Fibroblast of skin of abdomen (primary cell): Measurements from ENCODE around the gene TELO2. TPM values are rescaled to one million over a fixed set of nuclear protein-coding genes. Genes with fewer than 3 reads are reported as not detected.

Source experiments
- DNase-seq: peaks from one replicate; pipeline ENCODE4 v3.0.0-alpha.2; 2013
- polyA plus RNA-seq, 2 experiments: library from polyadenylated mRNA; unstranded; fragments of 120-200 nt; gene quantifications; one replicate each; pipeline ENCODE4 v1.2.1, GENCODE V29; 2013; ENCODE audit not compliant: insufficient read length in 2 of 2

Gene TELO2
- polyA plus RNA-seq (2013, experiment 1 of 2; ENCODE audit: insufficient read length), result 24.5 TPM
- 26.6 TPM for polyA plus RNA-seq (2013, experiment 2 of 2; ENCODE audit: insufficient read length)

GRCh38 chr16:1492923-1493745 is at the start of gene TELO2:
Gene TELO2, plus strand, starts transcription at chr16:1493360. Its CDS starts 922 bp downstream, at chr16:1494282.
- peak; percentile 75 for DNase-seq

- DNase-seq, result no peak
Measured at GRCh38 chr16:1443403-1443973, 49.7 kb upstream of the TELO2 start.

GRCh38 chr16:1443980-1444729 is 49.0 kb upstream of the TELO2 start, which contains the start of gene CCDC154:
Gene CCDC154, minus strand, starts transcription at chr16:1444556. Its CDS starts 234 bp downstream, at chr16:1444322.
- no peak for DNase-seq

GRCh38 chr16:1444730-1445517 is 48.2 kb upstream of the TELO2 start:
- no peak for DNase-seq

- no peak for DNase-seq
Measured at GRCh38 chr16:1445518-1446203, 47.5 kb upstream of the TELO2 start.

GRCh38 chr16:1446296-1447080 is 46.7 kb upstream of the TELO2 start:
- no peak for DNase-seq

- no peak for DNase-seq
Measured at GRCh38 chr16:1447965-1448364, 45.2 kb upstream of the TELO2 start.

GRCh38 chr16:1448536-1449116 is 44.5 kb upstream of the TELO2 start:
- no peak for DNase-seq

GRCh38 chr16:1449201-1449788 is 43.9 kb upstream of the TELO2 start:
- no peak for DNase-seq

GRCh38 chr16:1450218-1450617 is 42.9 kb upstream of the TELO2 start:
- no peak for DNase-seq

- DNase-seq, result no peak
Measured at GRCh38 chr16:1450841-1451240, 42.3 kb upstream of the TELO2 start.

- DNase-seq, result no peak
Measured at GRCh38 chr16:1451702-1452392, 41.3 kb upstream of the TELO2 start.

- DNase-seq, result no peak
Measured at GRCh38 chr16:1452530-1452929, 40.6 kb upstream of the TELO2 start.

GRCh38 chr16:1453316-1453715 is 39.8 kb upstream of the TELO2 start:
- DNase-seq, result no peak

- DNase-seq, result no peak
Measured at GRCh38 chr16:1454561-1454960, 38.6 kb upstream of the TELO2 start.

GRCh38 chr16:1455190-1456171 is 37.7 kb upstream of the TELO2 start:
- no peak for DNase-seq

- no peak for DNase-seq
Measured at GRCh38 chr16:1456951-1457350, 36.2 kb upstream of the TELO2 start.
